Stimulated activated CD8-positive, alpha-beta memory T cell treated with anti-CD3 and anti-CD28 coated beads, Interleukin-7, amount 100 ng/mL, for 1 hour (primary cell): ENCODE data around the gene NOC2L.
"Not testable (repeated sequence)": the region's sequence is repeated elsewhere in the genome, so short reads cannot be mapped to it uniquely, and the experiment has no call there.

ENCODE experiments used
- DNase-seq, 2 donors: peaks; one replicate each; pipeline ENCODE4 v3.0.0-alpha.2; 2020; ENCODE audit warnings: low read depth in 2 of 2

The NOC2L gene

GRCh38 chr1:962381-963300 is 3.6 kb upstream of the NOC2L start:
- no peak for DNase-seq

GRCh38 chr1:961132-961669 is 2.1 kb upstream of the NOC2L start:
- no peak for DNase-seq

GRCh38 chr1:960363-961131 is 1.5 kb upstream of the NOC2L start, which contains the start of gene KLHL17:
Gene KLHL17 (plus strand): TSS chr1:960584. CDS start chr1:960694, 110 bp downstream.
- peak; percentile 56 to 63 for DNase-seq

GRCh38 chr1:959731-960362 is 791 bp upstream of the NOC2L start:
- DNase-seq, result no peak

GRCh38 chr1:956636-957035 is 2.4 kb downstream of the NOC2L start:
- DNase-seq, result no peak

- no peak for DNase-seq
Observed at GRCh38 chr1:955474-955873, 3.6 kb downstream of the NOC2L start.

GRCh38 chr1:954927-955326 is 4.1 kb downstream of the NOC2L start:
- no peak for DNase-seq

GRCh38 chr1:953524-954320 is 5.3 kb downstream of the NOC2L start:
- DNase-seq, result no peak

GRCh38 chr1:952603-953002 is 6.5 kb downstream of the NOC2L start:
- DNase-seq, result no peak

GRCh38 chr1:952201-952600 is 6.9 kb downstream of the NOC2L start:
- DNase-seq, result no peak

GRCh38 chr1:951364-951763 is 7.7 kb downstream of the NOC2L start:
- DNase-seq, result no peak

- no peak for DNase-seq
Observed at GRCh38 chr1:950881-951280, 8.2 kb downstream of the NOC2L start.

GRCh38 chr1:950268-950667 is 8.8 kb downstream of the NOC2L start:
- no peak for DNase-seq

GRCh38 chr1:947958-948357 is 11.1 kb downstream of the NOC2L start:
- DNase-seq, result no peak

- not testable (repeated sequence) for DNase-seq
Observed at GRCh38 chr1:946811-947210, 12.2 kb downstream of the NOC2L start.

- no peak for DNase-seq
Observed at GRCh38 chr1:945688-946556, 13.1 kb downstream of the NOC2L start.

GRCh38 chr1:944341-945325 is 14.4 kb downstream of the NOC2L start:
- DNase-seq, result no peak

- DNase-seq, result no peak
Observed at GRCh38 chr1:943545-944340, 15.3 kb downstream of the NOC2L start.
